SK-N-MC (cell line): ENCODE results near the gene RCN1.

Experiments used
- EZH2 ChIP-seq: fragments of 200-600 bp; sonication (generic); IDR thresholded peaks from one replicate; pipeline ENCODE4 v1.6.1; 2017; ENCODE audit warnings: antibody characterized with exemption
- POLR2AphosphoS5 ChIP-seq: IDR thresholded peaks from 2 replicates; pipeline ENCODE4 v1.6.1; 2012; ENCODE audit warnings: mild to moderate bottlenecking, low read depth, low read length, borderline replicate concordance

DNA sequence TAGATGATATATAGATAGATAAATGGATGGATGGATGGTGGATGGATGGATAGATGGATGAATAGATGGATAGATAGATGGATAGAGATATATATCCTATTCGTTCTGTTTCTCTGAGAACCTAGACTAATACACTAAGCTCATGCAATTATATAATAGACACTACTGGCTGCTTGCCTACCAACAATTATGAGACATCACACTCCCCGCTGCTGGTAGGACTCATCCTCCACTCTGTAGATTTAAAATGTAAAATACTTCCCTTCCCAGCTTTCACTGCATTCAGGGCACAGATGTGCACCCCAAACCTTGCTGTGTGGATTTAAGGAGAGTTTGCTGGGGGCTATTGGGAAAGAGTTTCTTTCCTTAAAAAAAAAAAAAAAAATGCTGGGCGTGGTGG lies 28.3 kb upstream of the RCN1 start:
- TF ChIP-seq POLR2AphosphoS5: no peak
- no peak for TF ChIP-seq EZH2
